ENCODE data around the gene AK5.

GRCh38 chr1:77412820-77413530, 131.2 kb downstream of the AK5 start:
- TF ChIP-seq CTCF (IDR thresholded peaks at IDR 0.05), result no peak
- no peak for TF ChIP-seq SIN3A (IDR thresholded peaks at IDR 0.05; ENCODE audit: borderline replicate concordance, insufficient read depth, low read depth, low read length)
